Measurements from ENCODE around the gene ZSCAN26.

DNA sequence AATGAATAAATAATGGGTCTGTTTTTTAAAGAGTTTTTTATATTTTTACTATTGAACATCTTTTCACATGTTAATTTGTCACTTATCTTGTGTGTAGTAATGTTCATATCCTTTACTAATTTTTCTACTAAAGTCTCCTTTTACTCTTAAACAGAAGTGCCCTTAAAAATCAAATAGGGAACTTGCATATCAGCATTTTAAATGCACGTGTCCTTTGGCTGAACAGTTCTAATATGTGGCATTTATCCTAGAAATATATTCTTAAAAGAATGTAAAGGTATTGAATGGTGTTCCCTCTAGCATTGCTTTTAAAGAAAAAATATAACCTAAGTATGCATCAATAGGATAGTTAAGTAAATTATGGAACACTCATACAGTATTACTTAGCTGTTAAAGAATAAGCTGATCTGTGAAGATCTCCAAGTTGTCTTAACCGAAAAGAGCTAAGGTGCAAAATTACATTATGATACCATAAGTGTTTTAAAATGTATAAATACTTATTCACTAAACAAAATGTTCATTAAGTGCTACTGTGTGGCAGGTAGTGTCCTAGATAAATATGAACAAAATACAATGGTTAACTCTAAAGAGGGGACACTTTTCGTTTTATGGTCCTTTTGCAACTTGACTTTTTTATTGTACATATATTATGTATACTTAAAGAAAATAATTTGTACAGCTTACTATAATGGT lies 13.8 kb downstream of the ZSCAN26 start:
- TF ChIP-seq CEBPB (IDR thresholded peaks at IDR 0.05; ENCODE audit: low read depth, low read length) (no peak), EZH2 (IDR thresholded peaks at IDR 0.05; ENCODE audit: low read depth, low read length, severe bottlenecking) (no peak), HDAC2 (IDR thresholded peaks at IDR 0.05; ENCODE audit: borderline replicate concordance in 1 of 2, low read depth in 2 of 2, low read length in 2 of 2) (no peak), MAFK (IDR thresholded peaks at IDR 0.05; ENCODE audit: low read depth, low read length) (no peak), CTBP2 (IDR thresholded peaks at IDR 0.05; ENCODE audit: borderline replicate concordance, insufficient read depth, insufficient read length, low read length) (no peak), BCL11A (IDR thresholded peaks at IDR 0.05; ENCODE audit: low read depth in 2 of 2, low read length in 2 of 2) (no peak), CREB1 (IDR thresholded peaks at IDR 0.05) (no peak), NANOG (IDR thresholded peaks at IDR 0.05; ENCODE audit: insufficient read depth, low read depth, low read length, poor library complexity, severe bottlenecking) (no peak), EP300 (IDR thresholded peaks at IDR 0.05; ENCODE audit: borderline replicate concordance in 1 of 2, low read depth in 2 of 2, low read length in 2 of 2) (no peak), JUN (IDR thresholded peaks at IDR 0.05; ENCODE audit: low read depth, low read length) (no peak)
- TF ChIP-seq, protein P1, sequence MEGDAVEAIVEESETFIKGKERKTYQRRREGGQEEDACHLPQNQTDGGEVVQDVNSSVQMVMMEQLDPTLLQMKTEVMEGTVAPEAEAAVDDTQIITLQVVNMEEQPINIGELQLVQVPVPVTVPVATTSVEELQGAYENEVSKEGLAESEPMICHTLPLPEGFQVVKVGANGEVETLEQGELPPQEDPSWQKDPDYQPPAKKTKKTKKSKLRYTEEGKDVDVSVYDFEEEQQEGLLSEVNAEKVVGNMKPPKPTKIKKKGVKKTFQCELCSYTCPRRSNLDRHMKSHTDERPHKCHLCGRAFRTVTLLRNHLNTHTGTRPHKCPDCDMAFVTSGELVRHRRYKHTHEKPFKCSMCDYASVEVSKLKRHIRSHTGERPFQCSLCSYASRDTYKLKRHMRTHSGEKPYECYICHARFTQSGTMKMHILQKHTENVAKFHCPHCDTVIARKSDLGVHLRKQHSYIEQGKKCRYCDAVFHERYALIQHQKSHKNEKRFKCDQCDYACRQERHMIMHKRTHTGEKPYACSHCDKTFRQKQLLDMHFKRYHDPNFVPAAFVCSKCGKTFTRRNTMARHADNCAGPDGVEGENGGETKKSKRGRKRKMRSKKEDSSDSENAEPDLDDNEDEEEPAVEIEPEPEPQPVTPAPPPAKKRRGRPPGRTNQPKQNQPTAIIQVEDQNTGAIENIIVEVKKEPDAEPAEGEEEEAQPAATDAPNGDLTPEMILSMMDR (IDR thresholded peaks at IDR 0.05; ENCODE audit: control extremely low read depth in 1 of 3, insufficient read depth in 1 of 3, low read depth in 1 of 3, low read length in 3 of 3), result no peak
